SK-MEL-5 (cell line): ENCODE results near the gene MUC2. TPM values are rescaled to one million over a fixed set of nuclear protein-coding genes. Genes with fewer than 3 reads are reported as not detected.
"Not testable (repeated sequence)": the region's sequence is repeated elsewhere in the genome, so short reads cannot be mapped to it uniquely, and the experiment has no call there.

Source experiments
- DNase-seq: peaks from one replicate; pipeline ENCODE4 v3.0.0-alpha.2; 2016; ENCODE audit warnings: low read depth, low spot score
- in situ Hi-C: cut with HindIII; loops from 2 replicates; pipeline ENCODE4 v1.10.0; 2016; ENCODE audit warnings: low sequenced_read_pairs, high pct_unique_total_duplicates, low pct_unique_long_range_greater_than_20kb
- total RNA-seq: library from RNA; depleted of rRNA; stranded (reverse); fragments of >200 nt; shearing (Covaris generic); gene quantifications from 2 replicates; pipeline ENCODE4 v1.2.3, GENCODE V29; 2014

Gene MUC2
- total RNA-seq, 1 experiment from 2014 or later, result not detected

DNA sequence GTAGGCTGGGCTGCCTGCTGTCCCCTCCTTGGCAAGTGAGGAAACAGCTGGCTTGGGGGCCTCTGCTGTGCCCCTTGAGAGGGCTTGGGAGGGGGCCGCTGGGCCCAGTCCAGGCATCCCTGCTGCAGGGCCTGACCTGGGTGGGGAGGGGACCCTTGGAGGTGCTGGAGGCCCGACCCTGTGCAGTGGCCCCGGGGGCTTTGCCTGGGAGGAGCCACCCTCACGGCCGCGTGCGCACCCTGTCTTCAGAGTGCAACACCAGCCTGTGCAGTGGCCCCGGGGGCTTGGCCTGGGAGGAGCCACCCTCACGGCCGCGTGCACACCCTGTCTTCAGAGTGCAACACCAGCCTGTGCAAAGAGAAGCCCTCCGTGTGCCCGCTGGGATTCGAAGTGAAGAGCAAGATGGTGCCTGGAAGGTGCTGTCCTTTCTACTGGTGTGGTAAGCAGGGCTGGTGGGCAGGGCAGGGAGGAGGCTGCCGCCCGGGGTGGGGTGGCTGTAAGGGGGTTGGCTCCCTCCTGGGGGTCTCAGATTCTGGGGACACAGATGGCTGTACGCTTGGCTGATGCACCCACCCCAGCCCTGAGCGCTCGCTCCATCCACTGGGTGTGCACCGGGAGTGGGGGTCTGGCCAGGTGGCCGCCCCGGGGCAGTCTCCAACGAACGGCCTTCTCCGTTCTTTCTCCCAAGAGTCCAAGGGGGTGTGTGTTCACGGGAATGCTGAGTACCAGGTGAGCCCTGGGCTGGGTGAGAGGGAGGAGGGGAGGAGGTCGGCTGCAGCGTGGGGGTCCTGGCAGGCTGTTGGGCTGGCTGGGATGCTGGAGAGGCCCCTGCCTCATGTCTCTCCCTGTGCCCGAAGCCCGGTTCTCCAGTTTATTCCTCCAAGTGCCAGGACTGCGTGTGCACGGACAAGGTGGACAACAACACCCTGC, 32.9 kb downstream of the MUC2 start:
- in situ Hi-C loops, result no loop called here
- no peak for DNase-seq

DNA sequence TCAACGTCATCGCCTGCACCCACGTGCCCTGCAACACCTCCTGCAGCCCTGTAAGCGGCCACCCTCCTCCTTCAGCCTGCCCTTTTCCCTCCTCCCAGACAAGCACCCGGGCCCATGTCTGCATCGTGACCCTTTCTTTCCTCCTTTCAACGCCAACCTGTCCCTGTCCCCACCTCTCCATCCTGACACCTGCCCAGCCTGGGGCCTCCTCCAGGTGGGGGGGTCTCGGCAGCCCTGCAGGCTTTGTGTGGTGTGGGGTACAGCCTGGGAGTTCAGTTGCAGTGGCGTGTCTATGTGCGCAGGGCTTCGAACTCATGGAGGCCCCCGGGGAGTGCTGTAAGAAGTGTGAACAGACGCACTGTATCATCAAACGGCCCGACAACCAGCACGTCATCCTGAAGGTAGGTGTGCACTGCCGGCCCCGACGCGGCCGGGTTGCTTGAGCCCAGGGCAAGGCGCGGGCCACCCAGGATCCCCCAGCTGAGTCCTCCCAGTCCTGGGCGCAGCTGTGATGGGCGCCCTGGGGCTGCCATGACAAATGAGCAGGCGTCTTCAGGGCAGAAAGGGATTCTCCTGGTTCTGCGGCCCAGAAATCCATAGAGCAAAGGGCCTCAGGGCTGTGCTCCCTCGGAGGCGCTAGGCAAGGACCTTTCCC, 33.7 kb downstream of the MUC2 start:
- DNase-seq, result no peak
- in situ Hi-C loops, result no loop called here

DNA sequence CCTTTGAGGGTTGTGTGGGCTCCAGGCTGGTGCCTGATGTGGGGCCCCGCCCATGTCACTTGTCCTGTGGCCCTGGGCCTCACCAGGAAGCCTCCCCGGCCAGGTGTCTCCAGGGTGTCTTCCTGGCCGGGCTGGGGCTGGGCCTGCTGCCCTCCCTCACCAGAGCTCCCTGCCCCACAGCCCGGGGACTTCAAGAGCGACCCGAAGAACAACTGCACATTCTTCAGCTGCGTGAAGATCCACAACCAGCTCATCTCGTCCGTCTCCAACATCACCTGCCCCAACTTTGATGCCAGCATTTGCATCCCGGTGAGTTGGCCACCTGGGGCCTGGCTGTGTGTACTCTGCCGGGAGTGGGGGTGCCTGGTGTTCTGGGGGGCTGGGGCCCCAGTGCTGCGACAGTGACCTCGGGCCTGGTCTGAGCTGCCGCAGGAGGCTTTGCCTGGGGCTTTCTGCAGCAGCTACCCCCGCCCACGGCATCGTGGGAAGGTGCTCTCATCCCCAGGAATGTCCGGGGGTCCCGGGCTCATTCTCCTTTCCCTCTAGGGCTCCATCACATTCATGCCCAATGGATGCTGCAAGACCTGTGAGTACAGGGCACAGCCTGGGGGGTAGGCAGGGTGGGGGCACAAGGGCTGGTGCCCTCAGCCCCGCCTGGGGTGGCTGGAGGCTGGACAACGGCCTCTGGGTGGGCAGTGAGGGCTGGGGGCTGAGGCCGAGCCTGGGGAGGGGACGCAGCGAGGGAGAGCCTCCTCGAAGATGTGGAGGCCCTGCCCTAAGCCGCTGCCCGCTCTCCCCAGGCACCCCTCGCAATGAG, 34.6 kb downstream of the MUC2 start:
- DNase-seq, result no peak
- in situ Hi-C loops, result no loop called here

DNA sequence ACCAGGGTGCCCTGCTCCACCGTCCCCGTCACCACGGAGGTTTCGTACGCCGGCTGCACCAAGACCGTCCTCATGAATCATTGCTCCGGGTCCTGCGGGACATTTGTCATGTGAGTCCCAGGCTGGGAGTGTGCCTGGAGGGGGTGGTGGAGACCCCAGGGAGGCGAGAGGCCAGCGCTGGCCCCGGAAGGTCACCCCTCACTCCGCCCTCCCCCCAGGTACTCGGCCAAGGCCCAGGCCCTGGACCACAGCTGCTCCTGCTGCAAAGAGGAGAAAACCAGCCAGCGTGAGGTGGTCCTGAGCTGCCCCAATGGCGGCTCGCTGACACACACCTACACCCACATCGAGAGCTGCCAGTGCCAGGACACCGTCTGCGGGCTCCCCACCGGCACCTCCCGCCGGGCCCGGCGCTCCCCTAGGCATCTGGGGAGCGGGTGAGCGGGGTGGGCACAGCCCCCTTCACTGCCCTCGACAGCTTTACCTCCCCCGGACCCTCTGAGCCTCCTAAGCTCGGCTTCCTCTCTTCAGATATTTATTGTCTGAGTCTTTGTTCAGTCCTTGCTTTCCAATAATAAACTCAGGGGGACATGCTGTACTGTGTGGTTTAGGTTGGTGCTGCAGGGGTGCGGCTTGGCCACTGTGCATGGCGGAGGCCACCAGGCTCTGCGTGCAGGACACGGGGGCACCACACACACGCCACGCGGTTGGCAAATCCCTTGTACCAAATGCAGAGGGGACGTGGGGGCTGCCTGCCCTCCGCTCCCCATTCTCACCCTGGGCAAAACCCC, 35.4 kb downstream of the MUC2 start:
- in situ Hi-C loops, result no loop called here

DNA sequence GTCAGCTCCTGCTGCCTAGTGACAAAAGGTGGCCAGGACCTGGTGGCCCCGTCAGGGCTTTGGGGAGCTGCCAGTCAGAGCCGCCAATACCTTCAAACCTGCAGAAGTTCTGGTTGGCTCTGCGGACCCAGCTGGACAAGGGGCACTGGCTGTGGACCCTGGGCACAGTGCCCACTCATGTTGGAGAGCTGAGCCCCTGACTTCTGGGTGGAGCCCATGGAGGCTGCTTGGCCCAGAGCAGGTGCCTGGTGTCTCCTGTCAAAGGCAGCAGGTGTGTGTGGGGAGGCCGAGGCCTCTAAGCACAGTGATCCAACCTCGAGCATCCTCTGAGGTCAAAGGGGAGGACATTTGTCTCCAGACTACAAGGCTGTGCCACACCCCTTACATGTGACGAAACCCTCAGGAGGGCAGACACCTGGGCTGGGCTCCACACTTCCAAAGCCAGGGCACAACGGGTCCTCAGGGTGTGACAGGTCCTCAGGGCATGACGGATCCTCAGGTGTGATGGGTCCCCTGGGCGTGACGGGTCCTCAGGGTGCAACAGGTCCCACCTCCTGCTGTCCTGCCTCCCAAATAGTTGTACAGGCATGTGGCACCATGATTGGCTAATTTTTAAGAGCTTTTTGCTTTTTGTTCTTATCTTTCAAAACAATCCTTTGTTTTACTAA, 37.0 kb downstream of the MUC2 start:
- in situ Hi-C loops, result no loop called here
- no peak for DNase-seq

More for the DNA sequence above, 35.4 kb downstream of the MUC2 start:
- no peak for DNase-seq

DNA sequence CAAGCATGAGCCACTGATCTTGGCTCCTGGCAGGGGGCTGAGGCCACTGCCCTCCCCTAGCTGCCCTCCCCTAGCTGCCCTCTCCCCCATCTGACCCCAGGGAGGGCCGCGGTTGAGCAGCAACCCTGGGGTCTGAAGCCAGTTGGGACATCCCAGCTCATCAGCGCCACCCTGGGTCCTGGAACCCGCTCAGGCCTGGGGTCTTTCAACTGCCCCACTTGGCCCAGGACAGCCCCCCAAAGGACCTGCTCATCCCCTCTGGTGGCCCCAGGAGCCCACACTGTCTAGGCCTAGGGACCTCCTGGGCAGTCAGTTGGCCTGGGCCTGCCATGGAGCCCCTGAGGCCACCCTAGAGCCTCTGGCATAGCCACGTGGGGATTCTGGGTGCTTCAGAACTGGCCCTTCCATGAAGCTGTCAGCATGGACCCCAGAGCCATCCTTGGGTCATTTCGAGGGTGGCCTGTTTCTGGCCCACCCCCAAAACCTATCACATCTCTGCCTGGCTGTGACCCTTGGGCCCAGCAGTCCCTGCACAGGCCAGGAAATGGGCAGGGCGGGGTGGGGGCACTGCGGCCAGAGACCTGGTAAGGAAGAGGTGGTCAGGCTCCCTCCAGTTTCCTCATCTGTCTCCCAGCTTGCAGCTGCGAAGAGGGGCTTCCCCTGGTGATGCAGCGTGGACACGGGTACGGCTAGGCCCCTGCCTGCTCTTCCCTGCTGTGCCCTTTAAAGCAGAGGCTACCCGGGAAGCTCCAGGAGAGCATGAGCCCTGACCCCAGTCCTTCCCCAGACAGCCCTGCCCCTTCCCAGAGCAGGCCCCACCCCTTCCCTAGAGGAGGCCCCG, 37.9 kb downstream of the MUC2 start:
- in situ Hi-C loops, result no loop called here
- no peak for DNase-seq

DNA sequence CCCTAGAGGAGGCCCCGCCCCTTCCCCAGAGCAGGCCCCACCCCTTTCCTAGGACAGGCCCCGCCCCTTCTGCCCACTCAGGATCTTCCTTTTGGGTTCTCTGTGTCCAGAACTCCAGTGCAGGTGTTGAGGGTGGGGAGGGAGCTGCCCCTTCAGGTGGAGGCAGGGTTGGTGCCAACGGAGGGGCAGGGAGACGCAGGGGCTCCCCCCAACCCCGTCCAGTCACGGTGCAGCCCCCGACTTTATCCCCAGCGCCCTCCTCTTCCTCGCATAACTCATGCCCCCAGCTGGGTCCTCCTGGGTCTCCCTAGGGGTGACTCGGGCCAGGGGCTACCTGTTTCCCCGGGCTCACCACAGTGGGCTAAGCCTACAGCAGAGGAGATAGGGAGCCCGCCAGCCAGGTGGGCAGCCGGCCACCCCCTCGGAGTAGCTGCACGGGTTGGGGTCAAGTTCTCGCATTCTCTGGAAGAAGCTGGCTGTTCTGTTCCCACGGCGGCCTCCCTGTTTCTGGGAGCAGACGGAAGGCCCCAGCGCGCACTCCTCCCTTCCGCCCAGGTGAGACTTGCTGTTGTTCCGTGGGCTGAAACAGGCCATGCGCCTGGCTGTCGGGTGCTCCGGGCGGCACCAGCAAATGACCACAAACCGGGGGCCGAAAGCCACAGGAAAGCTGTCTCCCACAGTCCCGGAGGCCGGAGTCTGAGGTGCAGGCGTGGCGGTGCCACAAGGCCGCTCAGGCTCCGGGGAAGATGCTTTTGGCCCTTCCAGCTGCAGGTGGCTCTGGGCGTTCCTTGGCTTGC, 38.9 kb downstream of the MUC2 start:
- no peak for DNase-seq
- in situ Hi-C loops, result no loop called here

DNA sequence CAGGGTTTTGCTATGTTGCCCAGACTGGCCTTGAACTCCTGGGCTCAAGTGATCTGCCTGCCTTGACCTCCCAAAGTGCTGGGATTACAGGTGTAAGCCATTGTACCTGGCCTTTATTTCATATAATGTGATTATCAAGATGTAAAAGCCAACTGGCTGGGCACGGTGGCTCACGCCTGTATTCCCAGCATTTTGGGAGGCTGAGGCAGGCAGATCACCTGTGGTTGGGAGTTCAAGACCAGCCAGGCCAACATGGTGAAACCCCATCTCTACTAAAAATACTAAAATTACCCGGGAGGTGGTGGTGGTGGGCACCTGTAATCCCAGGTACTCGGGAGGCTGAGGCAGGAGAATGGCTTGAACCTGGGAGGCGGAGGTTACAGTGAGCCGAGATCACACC, 40.6 kb downstream of the MUC2 start:
- DNase-seq, in situ Hi-C loops: not testable (repeated sequence)

DNA sequence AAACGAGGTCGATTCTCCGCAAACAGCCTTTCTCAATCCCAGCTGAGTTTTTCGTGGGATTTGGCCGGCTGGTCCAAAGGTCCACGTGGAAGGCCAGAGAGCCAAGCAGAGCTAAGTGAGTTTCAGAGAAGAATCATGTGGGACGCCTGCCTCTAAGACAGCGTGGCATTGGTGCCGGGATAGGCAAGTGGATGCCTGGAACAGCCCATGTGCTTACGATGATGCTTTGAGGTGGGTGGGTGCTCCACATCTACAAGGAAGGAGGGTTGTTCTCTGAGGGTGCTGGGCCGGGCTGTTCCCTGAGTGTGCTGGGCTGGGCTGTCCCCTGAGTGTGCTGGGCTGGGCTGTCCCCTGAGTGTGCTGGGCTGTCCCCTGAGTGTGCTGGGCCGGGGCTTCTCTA, 41.4 kb downstream of the MUC2 start:
- no peak for DNase-seq
- in situ Hi-C loops, result no loop called here

DNA sequence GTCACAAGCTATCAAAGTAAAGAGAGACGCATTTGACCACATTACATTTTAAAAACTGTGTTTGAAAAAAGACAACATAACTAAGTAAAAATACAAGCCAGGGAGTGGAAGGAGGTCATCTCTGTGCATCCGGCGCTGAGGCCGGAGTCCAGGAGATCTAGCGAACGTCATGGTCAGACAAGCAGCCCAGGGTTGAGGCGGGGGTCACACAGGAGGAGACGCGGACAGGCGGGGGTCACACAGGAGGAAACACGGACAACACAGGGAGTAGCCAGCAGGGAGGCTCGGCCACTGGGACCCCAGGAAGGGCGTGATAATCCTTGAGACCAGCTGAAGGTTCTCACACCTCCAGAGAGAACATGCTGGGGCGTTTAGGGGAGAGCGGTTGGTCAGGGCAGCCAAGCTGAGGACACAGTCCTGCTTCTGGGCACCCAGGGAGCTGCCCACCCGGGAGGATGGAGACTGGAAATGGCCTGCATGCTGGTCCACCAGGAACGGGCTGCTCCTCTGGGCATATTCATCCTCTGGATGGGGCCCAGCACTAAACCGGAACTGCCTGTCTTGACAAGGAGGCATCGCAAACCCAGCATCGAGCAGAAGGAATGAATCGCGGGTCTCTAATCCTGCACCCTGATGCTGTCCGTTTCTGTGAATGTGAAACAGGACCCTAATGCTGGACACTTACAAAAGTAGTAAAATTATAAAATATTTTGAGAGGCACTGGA, 42.2 kb downstream of the MUC2 start:
- in situ Hi-C loops, result no loop called here
- no peak for DNase-seq

DNA sequence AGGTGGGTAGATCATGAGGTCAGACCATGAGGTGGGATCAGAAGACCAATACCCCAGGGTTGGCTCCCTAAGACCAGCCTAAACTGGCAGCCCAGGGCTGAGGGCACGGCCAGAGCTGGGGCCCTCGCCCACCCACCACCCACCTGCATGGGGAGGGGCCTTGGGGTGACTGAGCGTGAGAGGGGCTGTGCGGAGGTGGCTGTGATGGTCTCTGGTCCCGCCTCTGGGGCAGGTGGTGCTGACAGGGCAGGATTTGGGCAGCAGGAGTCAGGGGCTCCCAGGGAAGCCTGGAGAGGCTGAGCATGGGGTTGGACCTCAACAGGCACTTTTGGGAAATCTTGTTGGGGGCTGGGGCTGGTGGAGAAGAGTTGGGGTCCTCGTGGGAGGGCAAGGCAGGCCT, 43.3 kb downstream of the MUC2 start:
- in situ Hi-C loops, result no loop called here
- no peak for DNase-seq

DNA sequence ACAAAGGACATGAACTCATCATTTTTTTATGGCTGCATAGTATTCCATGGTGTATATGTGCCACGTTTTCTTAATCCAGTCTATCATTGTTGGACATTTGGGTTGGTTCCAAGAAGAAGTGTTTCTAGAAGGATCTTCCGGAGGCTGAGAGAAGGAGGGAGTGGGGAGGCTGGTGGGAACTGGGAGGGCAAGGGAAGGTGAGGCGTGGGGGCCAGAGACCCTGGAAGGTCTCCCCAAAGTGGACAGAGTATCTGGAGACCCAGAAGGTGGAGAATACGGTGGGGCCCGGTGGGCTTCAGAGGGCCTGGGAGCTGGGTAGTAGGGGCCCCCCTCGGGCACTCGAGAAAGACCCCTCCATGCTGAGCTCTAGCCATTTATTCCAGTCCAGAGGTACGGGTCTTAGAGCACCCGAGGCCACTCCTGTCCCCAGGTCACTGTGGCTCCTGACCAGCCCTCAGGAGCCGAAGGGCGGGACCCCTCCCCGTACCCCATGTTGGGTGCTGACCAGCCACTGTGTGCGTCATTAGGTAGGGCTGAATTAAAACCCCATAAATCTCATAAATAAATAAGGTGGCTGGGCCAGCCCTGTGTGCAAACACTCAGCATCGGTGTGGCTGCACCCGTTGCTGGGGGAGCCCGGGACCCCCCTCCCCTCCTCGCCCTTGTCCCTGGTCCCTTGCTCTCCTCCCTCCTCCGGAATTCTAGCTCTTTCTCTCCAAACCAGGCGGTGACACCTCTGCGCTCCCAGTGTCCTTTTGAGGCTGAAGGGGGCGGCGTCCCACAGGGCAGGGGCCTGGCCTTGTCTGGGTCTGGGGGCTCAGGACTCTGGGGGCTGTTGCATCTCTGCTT, 44.3 kb downstream of the MUC2 start:
- no peak for DNase-seq
- in situ Hi-C loops, result no loop called here

DNA sequence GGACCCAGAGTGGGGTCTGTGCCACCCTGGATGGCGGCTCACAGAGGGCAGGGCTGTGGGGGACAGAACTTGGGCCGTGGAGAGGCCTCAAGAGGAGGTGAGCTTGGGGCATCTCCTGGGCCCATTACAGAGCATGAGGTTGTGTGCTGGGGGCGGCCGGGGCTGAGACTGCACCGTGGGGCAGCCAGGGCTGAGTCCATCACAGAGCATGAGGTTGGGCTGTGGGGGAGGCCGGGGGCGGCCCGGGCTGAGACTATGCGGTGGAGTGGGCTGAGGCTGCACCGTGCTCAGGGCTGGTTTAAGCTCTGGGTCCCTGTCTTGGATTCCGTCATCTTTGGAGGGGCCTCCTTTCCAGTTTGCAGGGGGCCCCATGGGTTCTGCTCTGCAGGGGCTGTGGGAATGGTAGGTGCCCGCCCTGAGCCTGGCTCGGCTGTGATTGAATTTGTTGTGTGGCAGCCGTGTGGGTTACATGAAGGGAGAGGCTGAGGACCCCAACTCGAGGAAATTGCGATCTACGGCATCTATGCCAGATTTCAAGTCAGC, 45.0 kb downstream of the MUC2 start:
- no peak for DNase-seq
- in situ Hi-C loops, result no loop called here
